GM18951 (cell line): ENCODE measurements around the gene CDHR4.
"Not testable (repeated sequence)": the region's sequence is repeated elsewhere in the genome, so short reads cannot be mapped to it uniquely, and the experiment has no call there.

Experiments used
- POLR2A ChIP-seq: IDR thresholded peaks from 4 replicates; pipeline ENCODE4 v1.6.1; 2011; ENCODE audit warnings: mild to moderate bottlenecking; ENCODE audit not compliant: insufficient read length, insufficient read depth; ENCODE audit errors: extremely low read depth
- in situ Hi-C: fragments of 300-500 bp; cut with MboI; formaldehyde crosslinking; loops from one replicate; pipeline ENCODE4 v1.12.0; 2022; ENCODE audit warnings: low sequenced_read_pairs, mixed read lengths, inconsistent platforms; ENCODE audit not compliant: unreplicated experiment

Gene CDHR4

GRCh38 chr3:49799761-49800160 is at the start of gene CDHR4:
Gene CDHR4 (minus strand): TSS chr3:49799873. CDS start chr3:49799812, 61 bp downstream.
- in situ Hi-C loops, result no loop called here
- TF ChIP-seq POLR2A, result no peak

- in situ Hi-C loops, result no loop called here
- TF ChIP-seq POLR2A, result no peak
Measured at GRCh38 chr3:49845694-49846093, 46.0 kb upstream of the CDHR4 start.

- TF ChIP-seq POLR2A, result no peak
- in situ Hi-C loops, result no loop called here
Measured at GRCh38 chr3:49844464-49845183, 45.0 kb upstream of the CDHR4 start.

GRCh38 chr3:49842843-49843517 is 43.3 kb upstream of the CDHR4 start:
- TF ChIP-seq POLR2A, result no peak
- in situ Hi-C loops, result no loop called here

- in situ Hi-C loops, result no loop called here
- TF ChIP-seq POLR2A, result no peak
Measured at GRCh38 chr3:49841806-49842205, 42.1 kb upstream of the CDHR4 start.

- in situ Hi-C loops, result no loop called here
- no peak for TF ChIP-seq POLR2A
Measured at GRCh38 chr3:49841126-49841696, 41.5 kb upstream of the CDHR4 start.

- in situ Hi-C loops, result no loop called here
- no peak for TF ChIP-seq POLR2A
Measured at GRCh38 chr3:49840388-49840787, 40.7 kb upstream of the CDHR4 start.

- no peak for TF ChIP-seq POLR2A
- in situ Hi-C loops, result no loop called here
Measured at GRCh38 chr3:49839193-49839809, 39.6 kb upstream of the CDHR4 start.

- in situ Hi-C loops, result no loop called here
- TF ChIP-seq POLR2A, result no peak
Measured at GRCh38 chr3:49831341-49831740, 31.7 kb upstream of the CDHR4 start.

GRCh38 chr3:49826016-49826415 is 26.3 kb upstream of the CDHR4 start:
- TF ChIP-seq POLR2A, result no peak
- in situ Hi-C loops, result no loop called here

GRCh38 chr3:49823131-49823530 is 23.5 kb upstream of the CDHR4 start:
- in situ Hi-C loops, result not testable (repeated sequence)

GRCh38 chr3:49813497-49814174 is 14.0 kb upstream of the CDHR4 start, which contains the start of gene UBA7:
Gene UBA7 (minus strand): TSS chr3:49813953. CDS start chr3:49813787, 166 bp downstream.
- TF ChIP-seq POLR2A, result peak; percentile 59
- in situ Hi-C loops, result no loop called here

- no peak for TF ChIP-seq POLR2A
- in situ Hi-C loops, result no loop called here
Measured at GRCh38 chr3:49812916-49813496, 13.3 kb upstream of the CDHR4 start.
